HuH-7 (cell line): Measurements from ENCODE around the gene SLC32A1.

ENCODE experiments used
- DNase-seq: peaks from one replicate; pipeline ENCODE4 v3.0.0; 2011; ENCODE audit warnings: low spot score

The SLC32A1 gene

GRCh38 chr20:38725931-38726803 is 1.9 kb downstream of the SLC32A1 start:
- peak; percentile 94 for DNase-seq

- peak; percentile 71 for DNase-seq
Measured at GRCh38 chr20:38726804-38727606, 2.7 kb downstream of the SLC32A1 start.

- DNase-seq = no peak
Measured at GRCh38 chr20:38727607-38728190, 3.4 kb downstream of the SLC32A1 start.

- DNase-seq = no peak
Measured at GRCh38 chr20:38728191-38728781, 4.0 kb downstream of the SLC32A1 start.

- DNase-seq = no peak
Measured at GRCh38 chr20:38728911-38729642, 4.8 kb downstream of the SLC32A1 start.

- DNase-seq = no peak
Measured at GRCh38 chr20:38729767-38730166, 5.5 kb downstream of the SLC32A1 start.

- no peak for DNase-seq
Measured at GRCh38 chr20:38730167-38730988, 6.1 kb downstream of the SLC32A1 start.

GRCh38 chr20:38730989-38731737 is 6.9 kb downstream of the SLC32A1 start:
- peak; percentile 95 for DNase-seq

GRCh38 chr20:38731738-38732113 is 7.4 kb downstream of the SLC32A1 start:
- DNase-seq = no peak

GRCh38 chr20:38732981-38733380 is 8.7 kb downstream of the SLC32A1 start:
- DNase-seq = no peak

- no peak for DNase-seq
Measured at GRCh38 chr20:38735172-38735571, 10.9 kb downstream of the SLC32A1 start.

GRCh38 chr20:38737887-38738286 is 13.6 kb downstream of the SLC32A1 start:
- no peak for DNase-seq

- no peak for DNase-seq
Measured at GRCh38 chr20:38745757-38746156, 21.5 kb downstream of the SLC32A1 start.

- no peak for DNase-seq
Measured at GRCh38 chr20:38747495-38748096, 23.3 kb downstream of the SLC32A1 start.

- DNase-seq = peak; percentile 91
Measured at GRCh38 chr20:38748097-38748860, 24.0 kb downstream of the SLC32A1 start, which contains the start of gene ACTR5. TSS of gene ACTR5 (plus strand) at chr20:38748460. CDS start at chr20:38748479, 19 bp downstream.

- DNase-seq = no peak
Measured at GRCh38 chr20:38748861-38749149, 24.5 kb downstream of the SLC32A1 start.

- DNase-seq = peak; percentile 55
Measured at GRCh38 chr20:38751360-38751976, 27.2 kb downstream of the SLC32A1 start.

GRCh38 chr20:38752029-38752428 is 27.7 kb downstream of the SLC32A1 start:
- no peak for DNase-seq
